Immature natural killer cell (primary cell): Measurements from ENCODE around the gene AMBP. TPM values are rescaled to one million over a fixed set of nuclear protein-coding genes. Genes with fewer than 3 reads are reported as not detected.
"Not testable (repeated sequence)": the region's sequence is repeated elsewhere in the genome, so short reads cannot be mapped to it uniquely, and the experiment has no call there.

Experiments
- DNase-seq, 3 donors: peaks; one replicate each; pipeline ENCODE4 v3.0.0; 2022; ENCODE audit warnings: mixed read lengths in 1 of 3
- H3K27ac Mint-ChIP-seq, 6 donors: one replicate each; pipeline ENCODE4 v1.8.0; 2020; ENCODE audit warnings: mixed read lengths in 6 of 6, mild to moderate bottlenecking in 5 of 6, inconsistent platforms in 4 of 6, moderate library complexity in 3 of 6
- H3K27me3 Mint-ChIP-seq, 3 donors: one replicate each; pipeline ENCODE4 v1.8.0; 2020 to 2021; ENCODE audit warnings: low read depth in 3 of 3, mild to moderate bottlenecking in 3 of 3, mixed read lengths in 3 of 3, moderate library complexity in 3 of 3, inconsistent platforms in 1 of 3
- H3K36me3 Mint-ChIP-seq, 3 donors: one replicate each; pipeline ENCODE4 v1.8.0; 2020; ENCODE audit warnings: mixed read lengths in 3 of 3, inconsistent platforms in 2 of 3, mild to moderate bottlenecking in 2 of 3
- H3K4me1 Mint-ChIP-seq, 2 donors: one replicate each; pipeline ENCODE4 v1.8.0; 2020; ENCODE audit warnings: inconsistent platforms in 2 of 2, mild to moderate bottlenecking in 2 of 2, mixed read lengths in 2 of 2, moderate library complexity in 1 of 2
- H3K4me3 Mint-ChIP-seq, 5 donors: one replicate each; pipeline ENCODE4 v1.8.0; 2020; ENCODE audit warnings: mild to moderate bottlenecking in 5 of 5, mixed read lengths in 5 of 5, inconsistent platforms in 3 of 5, moderate library complexity in 3 of 5
- H3K9me3 Mint-ChIP-seq, 6 donors: one replicate each; pipeline ENCODE4 v1.8.0; 2020; ENCODE audit warnings: mild to moderate bottlenecking in 6 of 6, mixed read lengths in 6 of 6, inconsistent platforms in 4 of 6, moderate library complexity in 3 of 6
- polyA plus RNA-seq, 3 donors: library from polyadenylated mRNA; unstranded; fragments of 300-500 nt; fragmentation: Illumina TruSeq; gene quantifications; one replicate each; pipeline ENCODE4 v1.2.3, GENCODE V29; 2021

AMBP gene
- polyA plus RNA-seq, 3 donors from 2014 or later = not detected

DNA sequence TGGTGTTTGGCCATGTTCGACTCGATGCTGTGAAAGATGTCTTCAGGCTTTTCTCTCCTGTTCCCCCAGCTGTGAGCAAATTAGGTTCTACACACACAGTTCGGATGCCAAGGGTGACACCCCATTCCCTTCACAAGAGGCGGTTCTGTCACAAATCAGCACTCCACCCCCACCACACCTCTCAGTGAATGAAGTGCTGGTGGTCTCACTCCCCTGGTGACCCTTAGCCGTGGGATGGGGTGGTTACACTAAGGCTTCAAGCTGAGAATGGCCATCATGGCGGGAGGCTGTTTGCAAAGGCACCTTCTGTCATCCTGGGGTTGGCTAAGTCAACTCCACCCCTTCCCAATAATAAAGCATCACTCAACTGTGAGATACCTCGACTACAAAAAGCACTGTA, 26.4 kb downstream of the AMBP start:
- no peak for DNase-seq
- Mint-ChIP-seq H3K27ac (no peak overlapping the region), H3K36me3 (peaks cover 10 to 47% (median 13%) of the 10 kb centered on the region in 3 donors), H3K4me1 (no peaks in the 10 kb centered on the region), H3K4me3 (no peak overlapping the region), H3K9me3 (no peaks in the 10 kb centered on the region), H3K27me3 (peaks cover 0 to 6% (median 2%) of the 10 kb centered on the region in 3 donors)

DNA sequence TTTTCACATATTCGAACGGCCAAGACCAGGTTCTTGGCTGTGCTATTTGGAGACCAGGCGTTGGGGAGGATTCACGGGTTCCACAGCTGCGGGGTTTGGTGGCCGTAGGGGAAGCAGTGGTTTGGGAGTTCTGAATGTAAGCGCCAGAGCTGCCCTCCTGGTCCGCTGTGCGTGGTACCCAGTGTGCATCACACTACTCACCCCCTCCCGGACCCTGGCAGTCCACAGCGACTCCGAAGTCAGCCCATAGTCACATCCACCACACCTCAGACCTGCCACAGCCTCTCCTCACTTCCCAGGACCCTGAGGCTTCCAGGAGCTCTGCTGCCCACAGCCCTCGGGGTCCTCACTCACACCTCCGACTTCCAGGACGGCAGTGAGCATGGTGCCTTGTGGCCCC, 26.8 kb downstream of the AMBP start:
- no peak overlapping the region for H3K4me3 Mint-ChIP-seq
- H3K4me1 Mint-ChIP-seq = no peaks in the 10 kb centered on the region
- H3K36me3 Mint-ChIP-seq = peaks cover 10 to 48% (median 13%) of the 10 kb centered on the region in 3 donors
- H3K9me3 Mint-ChIP-seq = no peaks in the 10 kb centered on the region
- H3K27me3 Mint-ChIP-seq = peaks cover 0 to 6% (median 2%) of the 10 kb centered on the region in 3 donors
- DNase-seq = no peak
- no peak overlapping the region for H3K27ac Mint-ChIP-seq

DNA sequence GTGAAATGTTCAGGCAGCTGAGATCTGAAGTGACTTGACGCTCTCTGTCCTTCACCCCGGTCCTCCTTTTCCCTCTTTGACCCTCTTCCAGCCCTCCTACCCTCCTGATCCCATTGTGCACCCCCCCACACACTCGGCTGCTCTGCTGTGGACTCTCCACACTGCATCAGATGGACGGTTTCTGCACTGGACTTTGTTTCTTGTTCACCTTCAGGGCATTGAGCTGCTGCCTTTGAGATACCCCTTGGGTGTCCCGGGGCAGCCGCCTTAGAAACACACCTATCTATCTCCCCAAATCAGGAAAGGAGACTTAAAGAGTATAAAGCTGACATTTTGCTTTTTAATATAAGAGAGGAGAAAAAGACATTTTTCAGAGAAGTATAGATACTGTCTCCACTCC, 27.5 kb downstream of the AMBP start:
- H3K27ac Mint-ChIP-seq = no peak overlapping the region
- DNase-seq = no peak
- H3K9me3 Mint-ChIP-seq = no peaks in the 10 kb centered on the region
- H3K27me3 Mint-ChIP-seq = peaks cover 0 to 6% (median 2%) of the 10 kb centered on the region in 3 donors
- H3K36me3 Mint-ChIP-seq = peaks cover 13 to 51% (median 13%) of the 10 kb centered on the region in 3 donors
- H3K4me3 Mint-ChIP-seq = no peak overlapping the region
- no peaks in the 10 kb centered on the region for H3K4me1 Mint-ChIP-seq

DNA sequence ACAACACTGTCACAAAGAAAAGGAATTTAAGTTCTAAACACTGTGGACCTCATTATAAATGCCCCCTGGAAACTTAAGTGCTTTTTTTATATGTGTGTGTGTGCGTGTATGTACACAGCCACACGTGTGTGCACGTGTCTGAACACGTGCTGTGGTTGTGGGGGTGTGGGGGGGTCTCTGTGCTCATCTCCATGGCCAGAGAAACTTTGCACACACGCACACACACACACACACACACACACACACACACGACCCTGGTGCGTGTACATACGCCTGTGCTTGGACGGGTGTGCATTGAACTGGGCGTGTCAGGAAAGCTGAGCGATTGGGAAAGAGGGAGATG, 27.9 kb downstream of the AMBP start:
- H3K27me3 Mint-ChIP-seq = peaks cover 0 to 6% (median 2%) of the 10 kb centered on the region in 3 donors
- no peak for DNase-seq
- H3K9me3 Mint-ChIP-seq = no peaks in the 10 kb centered on the region
- H3K36me3 Mint-ChIP-seq = peaks cover 13 to 51% (median 16%) of the 10 kb centered on the region in 3 donors
- H3K27ac Mint-ChIP-seq = no peak overlapping the region
- H3K4me3 Mint-ChIP-seq = no peak overlapping the region
- no peaks in the 10 kb centered on the region for H3K4me1 Mint-ChIP-seq

DNA sequence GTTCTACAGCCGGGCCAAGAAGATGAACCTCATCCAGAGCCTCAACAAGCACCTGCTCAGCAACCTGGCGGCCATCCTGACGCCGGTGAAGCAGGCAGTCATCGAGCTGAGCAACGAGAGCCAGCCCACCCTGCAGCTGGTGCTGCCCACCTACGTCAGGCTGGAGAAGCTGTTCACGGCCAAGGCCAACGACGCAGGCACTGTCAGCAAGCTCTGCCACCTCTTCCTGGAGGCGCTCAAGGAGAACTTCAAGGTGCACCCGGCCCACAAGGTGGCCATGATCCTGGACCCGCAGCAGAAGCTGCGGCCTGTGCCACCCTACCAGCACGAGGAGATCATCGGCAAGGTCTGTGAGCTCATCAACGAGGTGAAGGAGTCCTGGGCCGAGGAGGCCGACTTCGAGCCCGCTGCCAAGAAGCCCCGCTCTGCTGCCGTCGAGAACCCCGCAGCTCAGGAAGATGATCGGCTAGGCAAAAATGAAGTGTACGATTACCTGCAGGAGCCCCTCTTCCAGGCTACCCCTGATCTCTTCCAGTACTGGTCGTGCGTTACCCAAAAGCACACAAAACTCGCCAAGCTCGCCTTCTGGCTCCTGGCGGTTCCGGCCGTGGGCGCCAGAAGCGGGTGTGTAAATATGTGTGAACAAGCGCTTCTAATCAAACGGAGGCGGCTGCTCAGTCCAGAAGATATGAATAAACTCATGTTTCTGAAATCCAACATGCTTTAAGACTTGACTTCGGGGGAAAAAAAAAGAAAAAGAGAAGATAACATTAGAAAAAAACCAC, 28.5 kb downstream of the AMBP start:
- H3K9me3 Mint-ChIP-seq = no peaks in the 10 kb centered on the region
- H3K4me1 Mint-ChIP-seq = no peaks in the 10 kb centered on the region
- DNase-seq = no peak
- H3K36me3 Mint-ChIP-seq = peaks cover 13 to 51% (median 16%) of the 10 kb centered on the region in 3 donors
- H3K4me3 Mint-ChIP-seq = no peak overlapping the region
- H3K27me3 Mint-ChIP-seq = peaks cover 0 to 6% (median 2%) of the 10 kb centered on the region in 3 donors
- no peak overlapping the region for H3K27ac Mint-ChIP-seq

DNA sequence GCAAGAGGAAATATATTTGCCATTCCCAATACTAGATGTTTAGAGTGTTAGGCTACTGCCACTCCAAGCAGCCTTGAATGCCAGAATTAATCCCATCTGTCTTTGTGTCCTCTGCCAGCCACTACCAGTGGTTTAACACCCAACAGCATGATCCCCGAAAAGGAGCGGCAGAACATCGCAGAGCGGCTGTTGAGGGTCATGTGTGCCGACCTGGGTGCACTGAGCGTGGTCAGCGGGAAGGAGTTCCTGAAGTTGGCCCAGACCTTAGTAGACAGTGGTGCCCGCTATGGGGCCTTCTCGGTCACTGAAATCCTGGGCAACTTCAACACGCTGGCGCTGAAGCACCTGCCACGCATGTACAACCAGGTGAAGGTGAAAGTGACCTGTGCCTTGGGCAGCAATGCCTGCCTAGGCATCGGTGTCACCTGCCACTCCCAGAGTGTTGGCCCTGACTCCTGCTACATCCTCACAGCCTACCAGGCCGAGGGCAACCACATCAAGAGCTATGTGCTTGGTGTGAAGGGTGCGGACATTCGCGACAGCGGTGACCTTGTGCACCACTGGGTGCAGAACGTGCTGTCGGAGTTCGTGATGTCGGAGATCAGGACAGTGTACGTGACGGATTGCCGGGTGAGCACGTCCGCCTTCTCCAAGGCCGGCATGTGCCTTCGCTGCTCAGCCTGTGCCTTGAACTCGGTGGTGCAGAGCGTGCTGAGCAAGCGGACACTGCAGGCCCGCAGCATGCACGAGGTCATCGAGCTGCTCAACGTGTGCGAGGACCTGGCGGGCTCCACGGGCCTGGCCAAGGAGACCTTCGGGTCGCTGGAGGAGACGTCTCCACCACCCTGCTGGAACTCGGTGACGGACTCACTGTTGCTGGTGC, 29.3 kb downstream of the AMBP start:
- Mint-ChIP-seq H3K36me3 (peaks cover 13 to 51% (median 16%) of the 10 kb centered on the region in 3 donors), H3K27me3 (peaks cover 0 to 6% (median 0%) of the 10 kb centered on the region in 3 donors), H3K27ac (no peak overlapping the region), H3K9me3 (no peaks in the 10 kb centered on the region), H3K4me1 (no peaks in the 10 kb centered on the region), H3K4me3 (no peak overlapping the region)
- DNase-seq = no peak

DNA sequence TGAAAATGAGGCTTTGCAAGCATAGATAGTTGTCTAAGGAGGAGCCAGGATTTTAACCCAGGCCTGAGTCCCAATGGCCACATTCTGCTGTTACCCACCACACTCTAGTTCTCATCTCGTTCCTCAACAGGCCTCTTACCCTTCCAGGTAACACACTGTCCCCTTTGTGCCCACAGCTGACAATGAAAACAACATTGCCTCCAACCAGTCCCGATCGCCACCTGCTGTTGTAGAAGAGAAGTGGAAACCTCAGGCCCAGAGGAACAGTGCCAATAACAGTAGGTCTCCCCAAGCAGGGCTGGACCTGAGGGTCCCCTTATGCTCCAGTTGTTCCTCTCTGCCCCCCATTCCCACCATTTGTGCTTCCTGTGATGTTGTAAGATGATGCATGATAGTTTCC, 30.4 kb downstream of the AMBP start:
- peaks cover 0 to 6% (median 0%) of the 10 kb centered on the region in 3 donors for H3K27me3 Mint-ChIP-seq
- no peaks in the 10 kb centered on the region for H3K4me1 Mint-ChIP-seq

DNA sequence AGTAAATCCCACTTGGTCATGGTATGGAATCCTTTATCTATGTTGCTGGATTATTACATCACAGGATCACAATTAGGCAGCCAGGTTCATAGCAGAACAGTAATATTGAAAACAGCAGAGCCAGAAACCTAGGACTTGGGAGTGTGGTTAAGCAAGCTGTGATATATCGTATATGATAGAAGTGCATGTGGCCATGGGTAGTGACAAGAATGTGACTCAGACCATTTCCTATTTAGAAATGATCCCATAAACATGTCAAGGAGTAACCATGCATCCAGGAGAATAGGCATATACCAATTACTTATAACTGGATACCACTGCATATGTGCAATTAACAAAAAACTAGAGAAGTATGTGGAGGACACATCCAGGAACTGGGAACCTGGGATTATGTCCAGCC, 31.2 kb downstream of the AMBP start:
- Mint-ChIP-seq H3K36me3 (peaks cover 13 to 42% (median 17%) of the 10 kb centered on the region in 3 donors), H3K4me1 (no peaks in the 10 kb centered on the region), H3K4me3 (no peak overlapping the region)

More for the DNA sequence above, 30.4 kb downstream of the AMBP start:
- peaks cover 13 to 46% (median 16%) of the 10 kb centered on the region in 3 donors for H3K36me3 Mint-ChIP-seq
- H3K9me3 Mint-ChIP-seq = no peaks in the 10 kb centered on the region
- no peak overlapping the region for H3K27ac Mint-ChIP-seq
- no peak for DNase-seq
- no peak overlapping the region for H3K4me3 Mint-ChIP-seq

DNA sequence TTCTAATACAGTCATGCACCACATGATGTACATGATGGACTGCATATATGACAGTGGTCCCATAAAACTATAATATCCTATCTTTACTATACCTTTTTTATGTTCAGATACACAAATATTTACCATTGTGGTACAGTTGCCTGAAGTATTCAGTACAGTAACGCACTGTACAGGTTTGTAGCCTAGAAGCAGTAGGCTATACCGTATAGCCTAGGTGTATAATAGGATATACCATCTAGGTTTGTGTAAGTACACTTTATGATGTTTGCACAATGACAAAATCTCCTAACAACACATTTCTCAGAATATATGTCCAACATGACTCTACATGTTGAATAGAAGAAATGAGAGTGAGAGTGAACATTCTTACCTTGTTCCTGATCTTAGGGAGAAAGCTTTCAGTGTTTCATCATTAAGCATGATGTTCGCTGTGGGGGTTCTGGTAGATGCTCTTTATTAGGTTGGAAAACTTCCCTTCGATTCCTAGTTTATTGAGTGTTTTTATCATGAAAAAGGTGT, 31.8 kb downstream of the AMBP start:
- H3K27ac Mint-ChIP-seq = no peak overlapping the region
- no peak for DNase-seq
- peaks cover 0 to 4% (median 0%) of the 10 kb centered on the region in 3 donors for H3K27me3 Mint-ChIP-seq
- no peak overlapping the region for H3K4me3 Mint-ChIP-seq
- H3K36me3 Mint-ChIP-seq = peaks cover 13 to 40% (median 22%) of the 10 kb centered on the region in 3 donors
- H3K9me3 Mint-ChIP-seq = no peaks in the 10 kb centered on the region
- no peaks in the 10 kb centered on the region for H3K4me1 Mint-ChIP-seq

More for the DNA sequence above, 31.2 kb downstream of the AMBP start:
- Mint-ChIP-seq H3K27me3 (peaks cover 0 to 6% (median 0%) of the 10 kb centered on the region in 3 donors), H3K27ac (no peak overlapping the region), H3K9me3 (no peaks in the 10 kb centered on the region)
- DNase-seq = no peak

DNA sequence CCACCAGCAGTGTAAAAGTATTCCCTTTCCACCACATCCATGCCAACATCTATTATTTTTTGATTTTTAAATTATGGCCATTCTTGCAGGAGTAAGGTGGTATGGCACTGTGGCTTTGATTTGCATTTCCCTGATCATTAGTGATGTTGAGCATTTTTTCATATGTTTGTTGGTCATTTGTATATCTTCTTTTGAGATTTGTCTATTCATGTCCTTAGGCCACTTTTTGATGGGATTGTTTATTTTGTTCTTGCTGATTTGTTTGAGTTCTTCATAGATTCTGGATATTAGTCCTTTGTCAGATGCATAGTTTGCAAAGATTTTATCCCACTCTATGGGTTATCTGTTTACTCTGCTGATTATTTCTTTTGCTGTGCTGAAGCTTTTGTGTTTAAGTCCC, 34.4 kb downstream of the AMBP start:
- not testable (repeated sequence) for H3K4me1 Mint-ChIP-seq, H3K27ac Mint-ChIP-seq, H3K4me3 Mint-ChIP-seq, H3K9me3 Mint-ChIP-seq, H3K27me3 Mint-ChIP-seq, DNase-seq
- H3K36me3 Mint-ChIP-seq = peaks cover 6 to 28% (median 18%) of the 10 kb centered on the region in 3 donors

DNA sequence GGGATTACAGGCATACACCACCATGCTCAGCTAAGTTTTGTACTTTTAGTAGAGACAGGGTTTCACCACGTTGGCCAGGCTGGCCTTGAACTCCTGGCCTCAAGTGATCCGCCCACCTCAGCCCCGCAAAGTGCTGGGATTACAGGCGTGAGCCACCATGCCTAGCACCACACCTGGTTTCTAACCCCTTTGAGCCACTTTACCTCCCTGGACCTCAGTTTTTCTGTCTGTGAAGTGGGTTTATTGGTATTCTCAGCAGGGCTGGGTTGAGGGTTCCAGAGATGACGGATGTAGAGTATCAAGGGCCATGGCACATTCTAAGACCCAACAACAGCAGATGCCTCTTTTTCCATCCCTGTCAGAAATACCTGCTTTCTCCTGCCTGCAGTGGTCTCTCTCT, 38.6 kb downstream of the AMBP start:
- Mint-ChIP-seq H3K27ac (no peak overlapping the region), H3K4me3 (no peak overlapping the region), H3K36me3 (peaks cover 4 to 43% (median 19%) of the 10 kb centered on the region in 3 donors), H3K9me3 (no peaks in the 10 kb centered on the region), H3K4me1 (no peaks in the 10 kb centered on the region), H3K27me3 (peaks cover 0 to 2% (median 2%) of the 10 kb centered on the region in 3 donors)
- DNase-seq = no peak

DNA sequence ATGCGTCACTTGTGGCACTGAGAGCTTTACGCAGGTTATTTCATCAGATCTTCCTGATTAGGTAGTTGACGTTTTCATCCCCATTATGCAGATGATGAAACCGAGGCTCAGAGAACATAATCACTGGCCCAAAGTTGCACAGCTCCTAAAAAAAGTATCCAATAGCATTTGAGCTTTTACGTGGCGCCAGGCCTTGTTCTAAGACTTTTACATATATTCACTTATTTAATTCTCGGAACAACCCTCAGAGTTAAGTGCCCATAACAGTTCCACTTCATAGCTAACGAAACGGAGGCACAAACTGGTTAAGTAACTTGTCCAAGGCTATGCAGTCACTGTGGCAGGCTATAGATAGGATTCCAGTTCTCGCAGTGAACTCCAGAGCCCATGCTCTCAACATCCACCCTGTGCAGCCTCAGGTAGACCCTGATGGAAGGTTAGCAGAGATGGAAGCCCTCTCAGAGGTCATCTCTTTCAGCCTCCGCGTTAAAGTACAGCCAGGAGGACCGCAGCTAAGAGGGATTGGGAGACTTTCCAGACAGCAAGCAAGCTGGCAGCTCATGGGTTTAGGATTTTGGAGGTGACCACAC, 39.3 kb downstream of the AMBP start:
- Mint-ChIP-seq H3K9me3 (no peaks in the 10 kb centered on the region), H3K27me3 (peaks cover 0 to 2% (median 2%) of the 10 kb centered on the region in 3 donors), H3K4me3 (no peak overlapping the region)

DNA sequence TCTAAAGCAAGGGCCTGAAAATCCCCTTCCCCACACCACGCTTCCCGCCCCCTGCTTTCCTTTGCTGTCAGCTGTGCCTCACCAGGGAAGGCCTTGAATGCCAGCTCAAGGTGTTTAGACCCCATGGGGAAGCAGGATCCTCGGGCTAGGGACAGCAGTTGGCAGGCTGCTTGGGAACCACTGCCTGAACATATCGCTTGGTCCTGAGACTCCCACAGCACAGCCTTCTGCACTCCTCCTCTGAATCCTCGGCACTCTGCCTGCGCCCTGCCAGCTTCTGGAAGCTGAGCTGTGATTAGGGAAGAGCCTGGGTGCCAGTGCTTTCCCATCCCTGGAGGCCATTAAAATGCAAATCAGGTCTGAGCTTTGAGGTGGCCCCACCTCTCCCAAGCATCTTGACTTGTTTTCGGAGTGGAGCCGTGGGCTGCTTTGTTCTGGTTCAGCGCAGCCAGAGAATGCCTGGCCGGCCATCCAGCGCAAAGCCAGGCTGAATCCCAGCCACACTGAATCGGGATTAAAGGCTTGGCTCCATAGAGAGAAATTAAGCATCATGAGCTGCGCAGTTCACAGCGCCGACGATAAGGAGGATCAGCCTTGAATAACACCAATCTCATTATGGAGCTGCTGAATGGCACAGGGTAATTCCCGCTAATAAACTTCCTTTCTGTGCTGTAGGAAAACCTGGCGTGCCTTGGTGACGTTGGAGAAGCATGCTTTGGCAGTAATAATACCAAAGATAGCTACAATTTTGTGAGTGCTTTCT, 40.0 kb downstream of the AMBP start:
- Mint-ChIP-seq H3K4me3 (no peak overlapping the region), H3K9me3 (no peaks in the 10 kb centered on the region), H3K27me3 (peaks cover 0 to 2% (median 2%) of the 10 kb centered on the region in 3 donors), H3K36me3 (peaks cover 4 to 47% (median 19%) of the 10 kb centered on the region in 3 donors), H3K27ac (no peak overlapping the region), H3K4me1 (no peaks in the 10 kb centered on the region)
- DNase-seq = no peak

More for the DNA sequence above, 39.3 kb downstream of the AMBP start:
- no peak overlapping the region for H3K27ac Mint-ChIP-seq
- no peaks in the 10 kb centered on the region for H3K4me1 Mint-ChIP-seq
- H3K36me3 Mint-ChIP-seq = peaks cover 4 to 47% (median 19%) of the 10 kb centered on the region in 3 donors
- DNase-seq = no peak
